CD8-positive, alpha-beta memory T cell (primary cell): ENCODE measurements around the gene ZNF771. TPM values are rescaled to one million over a fixed set of nuclear protein-coding genes. Genes with fewer than 3 reads are reported as not detected.

ENCODE experiments used
- CTCF ChIA-PET: fragments of 350-600 bp; sonication (Branson Sonifier 250); formaldehyde crosslinking; loops from one replicate; lab custom pipeline; 2021; ENCODE audit warnings: antibody characterized with exemption; lab: Charles Lee
- POLR2A ChIA-PET: fragments of 350-600 bp; sonication (Branson Sonifier 250); formaldehyde crosslinking; loops from one replicate; lab custom pipeline; 2021; ENCODE audit warnings: antibody characterized with exemption; lab: Charles Lee
- DNase-seq, 5 donors: peaks; one replicate each; pipeline versions ENCODE4 v3.0.0 to v3.0.0-alpha.2; 2020 to 2022; ENCODE audit warnings: mixed read lengths in 1 of 5
- H3K27ac ChIP-seq: one replicate; pipeline ENCODE4 v1.7.0; 2013; ENCODE audit warnings: low read depth, mild to moderate bottlenecking, low read length, moderate library complexity
- H3K27me3 ChIP-seq: 2 replicates; pipeline ENCODE4 v1.7.0; 2013; ENCODE audit warnings: low read length, mild to moderate bottlenecking; ENCODE audit not compliant: insufficient read depth, poor library complexity, severe bottlenecking
- H3K36me3 ChIP-seq: 2 replicates; pipeline ENCODE4 v1.7.0; 2013; ENCODE audit warnings: mild to moderate bottlenecking, low read length, moderate library complexity; ENCODE audit not compliant: insufficient read depth
- H3K4me1 ChIP-seq: 2 replicates; pipeline ENCODE4 v1.7.0; 2013; ENCODE audit warnings: mild to moderate bottlenecking, low read length, moderate library complexity; ENCODE audit not compliant: insufficient read depth
- H3K4me3 ChIP-seq: 2 replicates; pipeline ENCODE4 v1.7.0; 2013; ENCODE audit warnings: mild to moderate bottlenecking, low read length
- H3K9me3 ChIP-seq: 2 replicates; pipeline ENCODE4 v1.7.0; 2013; ENCODE audit warnings: mild to moderate bottlenecking, low read length
- H3K27ac Mint-ChIP-seq, 8 donors: one replicate each; pipeline ENCODE4 v1.8.0; 2020 to 2021; ENCODE audit warnings: mixed read lengths in 8 of 8, mild to moderate bottlenecking in 6 of 8, inconsistent platforms in 3 of 8, moderate library complexity in 3 of 8
- H3K27me3 Mint-ChIP-seq, 2 donors: one replicate each; pipeline ENCODE4 v1.8.0; 2020 to 2021; ENCODE audit warnings: mixed read lengths in 2 of 2, mild to moderate bottlenecking in 1 of 2, moderate library complexity in 1 of 2
- H3K36me3 Mint-ChIP-seq, 3 donors: one replicate each; pipeline ENCODE4 v1.8.0; 2020 to 2021; ENCODE audit warnings: mixed read lengths in 3 of 3, inconsistent platforms in 1 of 3, mild to moderate bottlenecking in 1 of 3
- H3K4me1 Mint-ChIP-seq, 3 donors: one replicate each; pipeline ENCODE4 v1.8.0; 2020 to 2021; ENCODE audit warnings: mixed read lengths in 3 of 3, inconsistent platforms in 1 of 3, mild to moderate bottlenecking in 1 of 3
- H3K4me3 Mint-ChIP-seq, 7 donors: one replicate each; pipeline ENCODE4 v1.8.0; 2020 to 2021; ENCODE audit warnings: mixed read lengths in 7 of 7, mild to moderate bottlenecking in 6 of 7, moderate library complexity in 4 of 7, inconsistent platforms in 2 of 7
- H3K9me3 Mint-ChIP-seq, 5 donors: one replicate each; pipeline ENCODE4 v1.8.0; 2020 to 2022; ENCODE audit warnings: mixed read lengths in 5 of 5, mild to moderate bottlenecking in 3 of 5, moderate library complexity in 2 of 5, inconsistent platforms in 1 of 5
- polyA plus RNA-seq: library from polyadenylated mRNA; unstranded; fragments of 300-500 nt; fragmentation: Illumina TruSeq; gene quantifications from one replicate; pipeline ENCODE4 v1.2.3, GENCODE V29; 2021
- total RNA-seq, 2 experiments: library from RNA; stranded (reverse); gene quantifications; one replicate each; pipeline ENCODE4 v1.2.3, GENCODE V29; 2021

Gene ZNF771
- total and polyA plus RNA-seq, 3 experiments from 2014 or later, result 6.0 to 9.8 (median 7.3) TPM

- ChIA-PET POLR2A (interaction anchor here (1.3 to 2.7 kb wide), 7 partner anchors 8 to 281 kb away, joined by 4 to 35 read pairs (median 8); partner anchors contain the start of genes PRR14 and SEPTIN1), CTCF (interaction anchor here (0.8 to 2.4 kb wide), 4 partner anchors 8 to 80 kb away, joined by 3 to 20 read pairs (median 4); partner anchors contain the start of gene ZNF771)
- Mint-ChIP-seq H3K9me3 (no peaks in the 10 kb centered on the region), H3K4me3 (peak overlapping the region; percentile 82 to 88 (median 83)), H3K27ac (peak overlapping the region in 3 of 8 donors; percentile 67 to 96 (median 81)), H3K4me1 (peaks cover 44 to 59% (median 54%) of the 10 kb centered on the region in 3 donors), H3K27me3 (peaks cover 0 to 2% of the 10 kb centered on the region in 2 donors), H3K36me3 (peaks cover 0 to 25% (median 5%) of the 10 kb centered on the region in 3 donors)
- Histone ChIP-seq H3K4me1 (peaks cover 35% of the 10 kb centered on the region), H3K27me3 (no peaks in the 10 kb centered on the region), H3K4me3 (peak overlapping the region; percentile 88), H3K36me3 (peaks cover 7% of the 10 kb centered on the region), H3K27ac (peak overlapping the region; percentile 62), H3K9me3 (no peaks in the 10 kb centered on the region)
- DNase-seq, result no peak
Observed at GRCh38 chr16:30369938-30370455, 37.4 kb upstream of the ZNF771 start.

- POLR2A ChIA-PET, result interaction anchor here (0.5 to 2.7 kb wide), 16 partner anchors 11 to 305 kb away, joined by 3 to 35 read pairs (median 6); partner anchors contain the start of genes ALDOA, CORO1A, PRR14 and SEPTIN1
- H3K36me3 Mint-ChIP-seq, result peaks cover 0 to 18% (median 2%) of the 10 kb centered on the region in 3 donors
- H3K27me3 ChIP-seq, result no peaks in the 10 kb centered on the region
- H3K4me1 Mint-ChIP-seq, result peaks cover 43 to 56% (median 47%) of the 10 kb centered on the region in 3 donors
- peak; percentile 96 to 100 (median 100) for DNase-seq
- peak within 1 kb of the TSS; percentile 83 to 91 (median 89) for H3K4me3 Mint-ChIP-seq
- peaks cover 2% of the 10 kb centered on the region for H3K36me3 ChIP-seq
- peak within 1 kb of the TSS; percentile 74 for H3K27ac ChIP-seq
- no peaks in the 10 kb centered on the region for H3K9me3 Mint-ChIP-seq
- peaks cover 0 to 2% of the 10 kb centered on the region in 2 donors for H3K27me3 Mint-ChIP-seq
- no peaks in the 10 kb centered on the region for H3K9me3 ChIP-seq
- H3K4me3 ChIP-seq, result peak within 1 kb of the TSS; percentile 88
- CTCF ChIA-PET, result interaction anchor here (0.8 to 2.4 kb wide), 12 partner anchors 8 to 279 kb away, joined by 3 to 24 read pairs (median 6); partner anchors contain the start of genes SEPTIN1, TBX6, ZNF747 and ZNF771
- peaks cover 36% of the 10 kb centered on the region for H3K4me1 ChIP-seq
- H3K27ac Mint-ChIP-seq, result peak within 1 kb of the TSS; percentile 67 to 97 (median 94)
Observed at GRCh38 chr16:30370456-30371247, 36.8 kb upstream of the ZNF771 start, which contains the start of gene TBC1D10B. Gene TBC1D10B (minus strand): TSS chr16:30370494. CDS start chr16:30370183, 311 bp downstream.

GRCh38 chr16:30371248-30371816 is 36.1 kb upstream of the ZNF771 start:
- Histone ChIP-seq H3K4me1 (peaks cover 42% of the 10 kb centered on the region), H3K4me3 (peak overlapping the region; percentile 69), H3K9me3 (no peaks in the 10 kb centered on the region), H3K36me3 (no peaks in the 10 kb centered on the region), H3K27ac (peak overlapping the region; percentile 74), H3K27me3 (no peaks in the 10 kb centered on the region)
- H3K4me3 Mint-ChIP-seq, result peak overlapping the region; percentile 76 to 88 (median 83)
- no peaks in the 10 kb centered on the region for H3K9me3 Mint-ChIP-seq
- ChIA-PET POLR2A (interaction anchor here (0.5 to 2.7 kb wide), 15 partner anchors 10 to 306 kb away, joined by 3 to 35 read pairs (median 6); partner anchors contain the start of genes ALDOA, CORO1A, PRR14 and SEPTIN1), CTCF (interaction anchor here (0.8 to 2.4 kb wide), 12 partner anchors 9 to 280 kb away, joined by 3 to 24 read pairs (median 6); partner anchors contain the start of genes SEPTIN1, TBX6, ZNF747 and ZNF771)
- no peak for DNase-seq
- H3K27me3 Mint-ChIP-seq, result peaks cover 0 to 2% of the 10 kb centered on the region in 2 donors
- peaks cover 0 to 15% (median 2%) of the 10 kb centered on the region in 3 donors for H3K36me3 Mint-ChIP-seq
- peak overlapping the region; percentile 67 to 98 (median 96) for H3K27ac Mint-ChIP-seq
- peaks cover 42 to 52% (median 43%) of the 10 kb centered on the region in 3 donors for H3K4me1 Mint-ChIP-seq

GRCh38 chr16:30372038-30372712 is 35.2 kb upstream of the ZNF771 start:
- Mint-ChIP-seq H3K27ac (peak overlapping the region; percentile 67 to 98 (median 96)), H3K27me3 (peaks cover 0 to 2% of the 10 kb centered on the region in 2 donors), H3K4me1 (peaks cover 37 to 46% (median 39%) of the 10 kb centered on the region in 3 donors), H3K9me3 (no peaks in the 10 kb centered on the region), H3K4me3 (peak overlapping the region; percentile 56 to 88 (median 82)), H3K36me3 (peaks cover 0 to 8% (median 0%) of the 10 kb centered on the region in 3 donors)
- ChIA-PET CTCF (interaction anchor here (1.5 to 2.4 kb wide), 7 partner anchors 9 to 46 kb away, joined by 6 to 24 read pairs (median 7); partner anchors contain the start of genes SEPTIN1 and ZNF771), POLR2A (interaction anchor here (2.1 to 2.7 kb wide), 3 partner anchors 10 to 307 kb away, joined by 14 to 35 read pairs (median 17); partner anchors contain the start of genes ALDOA and SEPTIN1)
- Histone ChIP-seq H3K27me3 (no peaks in the 10 kb centered on the region), H3K4me3 (no peak overlapping the region), H3K27ac (peak overlapping the region; percentile 74), H3K4me1 (peaks cover 47% of the 10 kb centered on the region), H3K36me3 (no peaks in the 10 kb centered on the region), H3K9me3 (no peaks in the 10 kb centered on the region)
- DNase-seq, result no peak

GRCh38 chr16:30372725-30373124 is 34.7 kb upstream of the ZNF771 start:
- Mint-ChIP-seq H3K27ac (peak overlapping the region; percentile 26 to 96 (median 76)), H3K4me1 (peaks cover 37 to 46% (median 39%) of the 10 kb centered on the region in 3 donors), H3K27me3 (peaks cover 0 to 2% of the 10 kb centered on the region in 2 donors), H3K36me3 (peaks cover 0 to 9% (median 0%) of the 10 kb centered on the region in 3 donors), H3K4me3 (peak overlapping the region in 3 of 7 donors; percentile 28 to 45 (median 32)), H3K9me3 (no peaks in the 10 kb centered on the region)
- Histone ChIP-seq H3K36me3 (no peaks in the 10 kb centered on the region), H3K27me3 (no peaks in the 10 kb centered on the region), H3K27ac (no peak overlapping the region), H3K4me3 (no peak overlapping the region), H3K4me1 (peaks cover 47% of the 10 kb centered on the region), H3K9me3 (no peaks in the 10 kb centered on the region)
- CTCF ChIA-PET, result interaction anchor here (1.9 kb wide), 1 partner anchor 35 kb away, joined by 6 read pairs; the partner anchor contains the start of gene ZNF771
- POLR2A ChIA-PET, result no interaction called here
- no peak for DNase-seq

- Mint-ChIP-seq H3K4me1 (peaks cover 32 to 45% (median 35%) of the 10 kb centered on the region in 3 donors), H3K27me3 (peaks cover 0 to 4% of the 10 kb centered on the region in 2 donors), H3K9me3 (no peaks in the 10 kb centered on the region), H3K4me3 (peak within 1 kb of the TSS in 3 of 7 donors; percentile 26 to 57 (median 36)), H3K27ac (peak within 1 kb of the TSS in 7 of 8 donors; percentile 70 to 100 (median 87)), H3K36me3 (peaks cover 0 to 20% (median 0%) of the 10 kb centered on the region in 3 donors)
- ChIA-PET CTCF (interaction anchor here (1.7 kb wide), 1 partner anchor 35 kb away, joined by 5 read pairs; no protein-coding TSS in a partner anchor), POLR2A (no interaction called here)
- H3K4me3 ChIP-seq, result no peak within 1 kb of the TSS
- peaks cover 37% of the 10 kb centered on the region for H3K4me1 ChIP-seq
- no peak for DNase-seq
- no peak within 1 kb of the TSS for H3K27ac ChIP-seq
- H3K27me3 ChIP-seq, result no peaks in the 10 kb centered on the region
- no peaks in the 10 kb centered on the region for H3K36me3 ChIP-seq
- H3K9me3 ChIP-seq, result no peaks in the 10 kb centered on the region
Observed at GRCh38 chr16:30374538-30374937, 32.9 kb upstream of the ZNF771 start, which contains the start of gene MYL11. Gene MYL11 (plus strand): TSS chr16:30374802. CDS start chr16:30374858, 56 bp downstream.
